PFSK-1 (cell line): ENCODE data around the gene IKBKE. TPM values are rescaled to one million over a fixed set of nuclear protein-coding genes. Genes with fewer than 3 reads are reported as not detected.

ENCODE experiments used
- FOXP2 ChIP-seq: optimal IDR thresholded peaks from 2 replicates; pipeline ENCODE3; 2011; ENCODE audit warnings: borderline replicate concordance, control low read depth, inconsistent platforms; ENCODE audit not compliant: insufficient read depth; ENCODE audit errors: extremely low read length, extremely low read depth
- POLR2AphosphoS5 ChIP-seq: IDR thresholded peaks from 2 replicates; pipeline ENCODE4 v1.6.1; 2012; ENCODE audit warnings: low read depth, mild to moderate bottlenecking, control low read depth, low read length, moderate library complexity
- SIN3A ChIP-seq: IDR thresholded peaks from 2 replicates; pipeline ENCODE4 v1.6.1; 2012; ENCODE audit warnings: mild to moderate bottlenecking, low read length, moderate library complexity, borderline replicate concordance; ENCODE audit not compliant: insufficient read depth
- TAF1 ChIP-seq: IDR thresholded peaks from 2 replicates; pipeline ENCODE4 v1.6.1; 2012; ENCODE audit warnings: low read length, control low read depth, borderline replicate concordance; ENCODE audit not compliant: insufficient read depth
- polyA plus RNA-seq: library from polyadenylated mRNA; unstranded; fragments of >200 nt; gene quantifications from one replicate; pipeline ENCODE4 v1.2.1, GENCODE V29; 2012; ENCODE audit warnings: low read depth, missing spikeins; ENCODE audit not compliant: insufficient read length
- TF ChIP-seq, protein P1 (sequence below), 2 experiments: IDR thresholded peaks; 2 replicates each; pipeline versions ENCODE4 v1.6.1 to v1.8.0; 2011 to 2012; ENCODE audit warnings: low read depth in 2 of 2, low read length in 2 of 2, control low read depth in 1 of 2, inconsistent platforms in 1 of 2, mild to moderate bottlenecking in 1 of 2, moderate library complexity in 1 of 2; ENCODE audit not compliant: insufficient read depth in 1 of 2

IKBKE gene
- polyA plus RNA-seq, result 30.0 TPM

DNA sequence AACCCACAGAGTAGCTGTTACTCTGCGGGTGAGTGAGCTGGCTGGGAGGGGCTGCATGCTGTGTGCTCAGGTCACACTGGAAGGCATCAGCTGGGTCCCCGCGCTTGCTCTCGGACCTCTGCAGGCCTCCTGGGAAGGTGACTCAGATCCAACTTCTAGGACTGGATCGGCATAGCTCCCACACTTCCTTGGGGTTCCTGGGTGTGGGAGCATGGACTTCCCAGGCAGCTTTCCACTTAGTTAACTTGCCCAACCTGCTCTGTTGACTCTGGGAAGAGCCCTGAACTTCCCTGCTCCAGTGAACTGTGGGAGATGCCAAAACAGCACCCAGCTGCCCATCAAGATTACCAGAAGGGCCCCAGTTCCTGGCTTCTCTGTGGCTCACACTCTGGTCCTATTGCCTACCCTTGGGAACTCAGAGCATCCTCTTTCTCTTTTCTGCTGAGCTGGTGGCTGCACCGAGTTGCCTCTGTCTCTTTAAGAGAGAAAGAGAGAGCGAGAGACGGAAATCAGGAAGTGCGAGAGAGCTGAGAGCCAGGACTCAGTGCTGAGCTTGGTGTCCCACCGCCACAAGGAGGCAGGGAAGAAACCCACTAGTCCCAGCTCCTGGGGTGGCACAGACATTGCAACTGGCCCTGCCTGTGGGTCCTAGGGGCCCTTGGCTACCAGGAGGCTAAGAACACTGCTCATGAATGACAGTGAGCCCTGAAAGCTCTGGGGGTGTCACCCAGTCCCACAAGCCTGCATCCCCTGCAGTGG is at the start of gene IKBKE:
TSS of gene IKBKE (plus strand) at position 544 of the 759 bp plus-strand sequence. CDS start 2,752 bp downstream, outside the sequence.
- no peak for TF ChIP-seq SIN3A
- no peak for TF ChIP-seq TAF1
- no peak; the same call in 1 of the 2 replicates for TF ChIP-seq POLR2AphosphoS5
- no peak for TF ChIP-seq FOXP2
- TF ChIP-seq, protein P1, sequence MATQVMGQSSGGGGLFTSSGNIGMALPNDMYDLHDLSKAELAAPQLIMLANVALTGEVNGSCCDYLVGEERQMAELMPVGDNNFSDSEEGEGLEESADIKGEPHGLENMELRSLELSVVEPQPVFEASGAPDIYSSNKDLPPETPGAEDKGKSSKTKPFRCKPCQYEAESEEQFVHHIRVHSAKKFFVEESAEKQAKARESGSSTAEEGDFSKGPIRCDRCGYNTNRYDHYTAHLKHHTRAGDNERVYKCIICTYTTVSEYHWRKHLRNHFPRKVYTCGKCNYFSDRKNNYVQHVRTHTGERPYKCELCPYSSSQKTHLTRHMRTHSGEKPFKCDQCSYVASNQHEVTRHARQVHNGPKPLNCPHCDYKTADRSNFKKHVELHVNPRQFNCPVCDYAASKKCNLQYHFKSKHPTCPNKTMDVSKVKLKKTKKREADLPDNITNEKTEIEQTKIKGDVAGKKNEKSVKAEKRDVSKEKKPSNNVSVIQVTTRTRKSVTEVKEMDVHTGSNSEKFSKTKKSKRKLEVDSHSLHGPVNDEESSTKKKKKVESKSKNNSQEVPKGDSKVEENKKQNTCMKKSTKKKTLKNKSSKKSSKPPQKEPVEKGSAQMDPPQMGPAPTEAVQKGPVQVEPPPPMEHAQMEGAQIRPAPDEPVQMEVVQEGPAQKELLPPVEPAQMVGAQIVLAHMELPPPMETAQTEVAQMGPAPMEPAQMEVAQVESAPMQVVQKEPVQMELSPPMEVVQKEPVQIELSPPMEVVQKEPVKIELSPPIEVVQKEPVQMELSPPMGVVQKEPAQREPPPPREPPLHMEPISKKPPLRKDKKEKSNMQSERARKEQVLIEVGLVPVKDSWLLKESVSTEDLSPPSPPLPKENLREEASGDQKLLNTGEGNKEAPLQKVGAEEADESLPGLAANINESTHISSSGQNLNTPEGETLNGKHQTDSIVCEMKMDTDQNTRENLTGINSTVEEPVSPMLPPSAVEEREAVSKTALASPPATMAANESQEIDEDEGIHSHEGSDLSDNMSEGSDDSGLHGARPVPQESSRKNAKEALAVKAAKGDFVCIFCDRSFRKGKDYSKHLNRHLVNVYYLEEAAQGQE (IDR thresholded peaks at IDR 0.05; ENCODE audit: insufficient read depth in 1 of 2, low read depth in 2 of 2, low read length in 2 of 2), result no peak

DNA sequence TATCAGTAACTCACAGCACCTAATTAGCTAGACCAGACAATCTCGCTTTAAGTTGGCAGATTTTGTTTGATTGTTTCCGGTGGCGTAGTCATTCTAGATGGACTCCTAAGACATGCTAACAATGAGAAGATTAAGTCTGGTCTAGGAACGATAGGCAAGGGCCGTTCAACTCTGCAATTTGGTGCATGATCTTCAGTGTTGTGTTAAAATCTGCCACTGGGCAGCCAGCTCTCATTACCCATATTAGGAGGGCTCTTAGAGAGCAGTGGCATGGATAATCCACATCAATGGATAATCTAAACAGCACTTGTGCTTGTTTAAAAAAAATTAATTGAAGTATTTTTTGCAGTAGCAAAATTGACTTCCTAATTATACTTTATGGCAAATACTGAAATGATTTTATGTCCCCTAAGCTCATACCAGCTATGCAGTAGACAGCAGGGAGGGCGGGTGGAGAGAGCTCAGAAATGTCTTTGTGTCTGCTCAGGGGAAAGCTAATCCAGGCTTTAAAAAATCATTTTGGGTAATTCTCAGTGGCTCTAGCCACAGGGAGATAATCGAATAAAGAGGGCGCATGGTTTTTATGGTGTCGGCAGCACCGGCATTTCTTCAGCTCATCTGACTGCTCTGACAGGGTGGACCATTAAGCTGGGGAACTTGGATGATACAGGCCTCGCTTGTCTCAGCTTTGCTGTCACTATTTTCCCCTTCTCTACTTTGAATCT is 48.5 kb upstream of the IKBKE start:
- TF ChIP-seq SIN3A (no peak), TAF1 (no peak), POLR2AphosphoS5 (no peak), FOXP2 (no peak)
- TF ChIP-seq, protein P1 (IDR thresholded peaks at IDR 0.05; ENCODE audit: insufficient read depth in 1 of 2, low read depth in 2 of 2, low read length in 2 of 2), result no peak

DNA sequence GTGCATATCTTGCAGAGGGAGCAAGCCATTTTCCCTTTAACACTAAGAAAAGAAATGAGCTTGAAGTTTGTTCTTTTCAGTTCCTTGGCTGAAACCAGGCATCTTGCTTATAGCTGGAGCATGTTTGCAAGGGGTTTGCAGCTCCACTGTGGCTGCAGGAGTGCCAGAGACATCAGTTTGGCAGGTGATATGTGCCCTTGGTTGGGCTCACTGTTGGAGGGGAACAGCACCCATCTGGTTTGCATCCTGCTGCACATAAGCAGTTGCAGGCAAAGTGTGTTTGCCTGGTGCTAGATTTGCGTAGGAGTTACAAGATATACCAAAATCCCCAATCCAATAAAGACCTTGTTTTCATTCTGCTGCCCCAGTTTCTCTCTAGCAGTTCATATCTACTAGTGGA is 47.8 kb upstream of the IKBKE start:
- TF ChIP-seq POLR2AphosphoS5, result no peak
- TF ChIP-seq SIN3A, result no peak
- TF ChIP-seq, protein P1 (IDR thresholded peaks at IDR 0.05; ENCODE audit: insufficient read depth in 1 of 2, low read depth in 2 of 2, low read length in 2 of 2), result no peak
- TF ChIP-seq FOXP2, result no peak

DNA sequence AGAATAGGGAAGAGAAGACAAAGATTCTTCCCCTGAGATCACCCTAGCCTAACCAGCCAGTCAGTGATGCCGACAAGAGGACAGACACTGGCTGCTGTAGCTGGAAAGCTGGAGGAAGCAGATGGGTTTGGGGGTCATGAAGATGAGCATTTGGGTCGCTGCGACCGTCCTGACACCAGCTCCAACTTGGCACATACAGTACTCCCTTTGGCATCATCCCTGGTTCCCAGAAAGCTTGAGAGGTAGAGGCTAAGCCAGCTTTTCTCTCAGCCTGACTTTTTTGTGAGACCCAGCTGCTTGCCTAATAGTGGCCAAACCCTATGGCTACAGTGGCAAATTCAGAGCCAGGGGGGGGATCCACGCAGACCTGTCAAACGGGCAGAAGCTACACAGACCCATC is 43.0 kb upstream of the IKBKE start:
- TF ChIP-seq FOXP2, result no peak
- TF ChIP-seq POLR2AphosphoS5, result no peak
- no peak for TF ChIP-seq SIN3A
- TF ChIP-seq, protein P1 (IDR thresholded peaks at IDR 0.05; ENCODE audit: insufficient read depth in 1 of 2, low read depth in 2 of 2, low read length in 2 of 2), result no peak
- TF ChIP-seq TAF1, result no peak
